GM21529 (cell line): Measurements from ENCODE around the gene MBD2.
"Not testable (repeated sequence)": the region's sequence is repeated elsewhere in the genome, so short reads cannot be mapped to it uniquely, and the experiment has no call there.

ENCODE experiments used
- ATAC-seq: cut with Tn5 transposase; IDR thresholded peaks from one replicate; pipeline ENCODE4 v1.9.1; 2021; ENCODE audit not compliant: unreplicated experiment

MBD2 gene

GRCh38 chr18:54154231-54154630 is 70.2 kb downstream of the MBD2 start:
- no peak for ATAC-seq

- ATAC-seq, result no peak
These were observed 73.1 kb downstream of the MBD2 start for GRCh38 chr18:54151376-54151775.

GRCh38 chr18:54150226-54150625 is 74.2 kb downstream of the MBD2 start:
- no peak for ATAC-seq

GRCh38 chr18:54149078-54149697 is 75.3 kb downstream of the MBD2 start:
- peak; percentile 52 for ATAC-seq

- ATAC-seq, result no peak
These were observed 75.8 kb downstream of the MBD2 start for GRCh38 chr18:54148678-54149077.

GRCh38 chr18:54148151-54148550 is 76.3 kb downstream of the MBD2 start:
- ATAC-seq, result no peak

- peak; percentile 80 for ATAC-seq
These were observed 77.0 kb downstream of the MBD2 start for GRCh38 chr18:54147439-54147838.

GRCh38 chr18:54141041-54141608 is 83.3 kb downstream of the MBD2 start:
- no peak for ATAC-seq

GRCh38 chr18:54140641-54141040 is 83.8 kb downstream of the MBD2 start:
- ATAC-seq, result no peak

- ATAC-seq, result no peak
These were observed 89.3 kb downstream of the MBD2 start for GRCh38 chr18:54135216-54135615.

- ATAC-seq, result no peak
These were observed 90.4 kb downstream of the MBD2 start for GRCh38 chr18:54134053-54134452.

GRCh38 chr18:54130631-54131030 is 93.8 kb downstream of the MBD2 start:
- no peak for ATAC-seq

- no peak for ATAC-seq
These were observed 94.3 kb downstream of the MBD2 start for GRCh38 chr18:54130177-54130576.

- peak; percentile 84 for ATAC-seq
These were observed 94.9 kb downstream of the MBD2 start for GRCh38 chr18:54129448-54130067.

- ATAC-seq, result peak; percentile 72
These were observed 96.6 kb downstream of the MBD2 start for GRCh38 chr18:54127759-54128378.

GRCh38 chr18:54125429-54125828 is 99.0 kb downstream of the MBD2 start:
- ATAC-seq, result no peak

GRCh38 chr18:54123720-54124440 is 100.6 kb downstream of the MBD2 start:
- not testable (repeated sequence) for ATAC-seq

- ATAC-seq, result peak; percentile 90
These were observed 104.9 kb downstream of the MBD2 start for GRCh38 chr18:54119524-54120019.

- ATAC-seq, result no peak
These were observed 106.4 kb downstream of the MBD2 start for GRCh38 chr18:54117853-54118773.

GRCh38 chr18:54116541-54117257 is 107.8 kb downstream of the MBD2 start:
- no peak for ATAC-seq
